Measurements from ENCODE around the gene SAMD4A.

The SAMD4A gene

DNA sequence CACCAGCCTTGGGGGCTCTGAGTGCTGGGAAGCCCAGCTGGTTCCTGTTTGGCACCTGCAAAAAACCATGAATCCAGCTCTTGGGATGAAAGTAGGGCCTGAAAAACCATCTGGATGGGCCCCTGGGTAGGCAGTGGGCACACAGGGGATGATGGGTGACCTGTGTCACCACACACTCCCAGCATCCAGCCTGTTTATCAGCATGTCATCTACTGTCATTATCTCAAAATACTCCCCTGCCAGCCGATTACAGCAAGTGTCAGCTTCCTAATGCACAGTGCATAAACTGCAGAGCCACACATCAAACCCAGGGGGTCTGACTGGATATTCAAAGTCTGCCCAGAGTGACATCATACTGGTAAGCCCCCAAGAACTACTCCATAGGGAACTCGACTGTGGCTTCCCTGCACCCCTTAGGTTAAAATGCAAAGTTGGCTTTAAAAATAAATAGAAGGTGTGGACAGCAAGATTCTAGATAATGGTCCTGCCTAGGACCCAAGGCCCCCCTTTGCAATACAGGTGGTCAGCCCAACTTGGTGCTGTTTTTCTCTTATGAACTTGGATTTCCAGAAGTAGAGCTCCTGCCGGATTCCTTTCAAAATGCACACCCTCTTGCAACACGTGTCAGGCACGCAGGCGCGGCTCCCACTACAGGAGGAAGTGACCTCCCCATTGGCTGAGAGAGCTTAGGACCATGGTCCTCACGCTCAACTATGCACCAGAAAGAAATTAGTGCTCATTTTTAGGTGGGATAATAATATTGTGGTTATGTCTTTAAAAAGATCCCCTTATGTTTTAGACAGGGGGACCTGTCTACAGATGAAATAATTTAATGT, 241.6 kb downstream of the SAMD4A start:
- TF ChIP-seq, protein P1, sequence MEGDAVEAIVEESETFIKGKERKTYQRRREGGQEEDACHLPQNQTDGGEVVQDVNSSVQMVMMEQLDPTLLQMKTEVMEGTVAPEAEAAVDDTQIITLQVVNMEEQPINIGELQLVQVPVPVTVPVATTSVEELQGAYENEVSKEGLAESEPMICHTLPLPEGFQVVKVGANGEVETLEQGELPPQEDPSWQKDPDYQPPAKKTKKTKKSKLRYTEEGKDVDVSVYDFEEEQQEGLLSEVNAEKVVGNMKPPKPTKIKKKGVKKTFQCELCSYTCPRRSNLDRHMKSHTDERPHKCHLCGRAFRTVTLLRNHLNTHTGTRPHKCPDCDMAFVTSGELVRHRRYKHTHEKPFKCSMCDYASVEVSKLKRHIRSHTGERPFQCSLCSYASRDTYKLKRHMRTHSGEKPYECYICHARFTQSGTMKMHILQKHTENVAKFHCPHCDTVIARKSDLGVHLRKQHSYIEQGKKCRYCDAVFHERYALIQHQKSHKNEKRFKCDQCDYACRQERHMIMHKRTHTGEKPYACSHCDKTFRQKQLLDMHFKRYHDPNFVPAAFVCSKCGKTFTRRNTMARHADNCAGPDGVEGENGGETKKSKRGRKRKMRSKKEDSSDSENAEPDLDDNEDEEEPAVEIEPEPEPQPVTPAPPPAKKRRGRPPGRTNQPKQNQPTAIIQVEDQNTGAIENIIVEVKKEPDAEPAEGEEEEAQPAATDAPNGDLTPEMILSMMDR (conservative IDR thresholded peaks at IDR 0.05; ENCODE audit: control insufficient read depth, insufficient read depth, low read depth, low read length): no peak
- DNase-seq (ENCODE audit: low read depth): no peak
- no peak overlapping the region for H3K4me3 ChIP-seq (ENCODE audit: control insufficient read depth, low read depth, low read length)

- TF ChIP-seq, protein P1 (conservative IDR thresholded peaks at IDR 0.05; ENCODE audit: control insufficient read depth, insufficient read depth, low read depth, low read length): no peak
- no peak for DNase-seq (ENCODE audit: low read depth)
These were observed 242.8 kb downstream of the SAMD4A start for GRCh38 chr14:54809767-54810166.

GRCh38 chr14:54812617-54813016, 245.7 kb downstream of the SAMD4A start:
- DNase-seq (ENCODE audit: low read depth): no peak
- TF ChIP-seq, protein P1 (conservative IDR thresholded peaks at IDR 0.05; ENCODE audit: control insufficient read depth, insufficient read depth, low read depth, low read length): no peak

More at GRCh38 chr14:54809767-54810166, 242.8 kb downstream of the SAMD4A start:
- H3K4me3 ChIP-seq (ENCODE audit: control insufficient read depth, low read depth, low read length): no peak overlapping the region

GRCh38 chr14:54813081-54813480, 246.2 kb downstream of the SAMD4A start:
- no peak for DNase-seq (ENCODE audit: low read depth)
- TF ChIP-seq, protein P1 (conservative IDR thresholded peaks at IDR 0.05; ENCODE audit: control insufficient read depth, insufficient read depth, low read depth, low read length): no peak
- H3K4me3 ChIP-seq (ENCODE audit: control insufficient read depth, low read depth, low read length): no peak overlapping the region

More at GRCh38 chr14:54812617-54813016, 245.7 kb downstream of the SAMD4A start:
- H3K4me3 ChIP-seq (ENCODE audit: control insufficient read depth, low read depth, low read length): no peak overlapping the region

- H3K4me3 ChIP-seq (ENCODE audit: control insufficient read depth, low read depth, low read length): no peak overlapping the region
- TF ChIP-seq, protein P1 (conservative IDR thresholded peaks at IDR 0.05; ENCODE audit: control insufficient read depth, insufficient read depth, low read depth, low read length): peak; percentile 26
- DNase-seq (ENCODE audit: low read depth): no peak
These were observed 247.1 kb downstream of the SAMD4A start for GRCh38 chr14:54814076-54814475.

DNA sequence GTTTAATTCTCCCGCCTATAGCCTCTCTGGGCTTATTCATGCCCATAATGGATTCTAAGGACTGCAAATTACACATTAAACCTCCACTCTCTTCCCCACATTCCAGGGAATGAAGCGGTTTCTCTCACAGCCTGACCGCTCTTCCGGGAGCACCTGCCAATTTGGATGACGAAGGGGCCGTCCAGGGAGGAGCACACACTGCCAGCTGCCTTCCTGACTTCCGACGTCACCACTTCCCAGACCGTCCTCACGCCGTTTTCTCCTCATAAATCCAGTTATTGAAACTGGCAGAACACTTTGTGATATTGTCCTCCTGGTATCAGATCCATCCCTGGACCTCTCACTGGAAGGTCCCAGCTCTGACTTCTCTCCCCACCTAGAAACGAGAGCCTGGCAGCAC, 248.1 kb downstream of the SAMD4A start:
- DNase-seq (ENCODE audit: low read depth): peak; percentile 80
- no peak overlapping the region for H3K4me3 ChIP-seq (ENCODE audit: control insufficient read depth, low read depth, low read length)
- TF ChIP-seq, protein P1 (conservative IDR thresholded peaks at IDR 0.05; ENCODE audit: control insufficient read depth, insufficient read depth, low read depth, low read length): no peak
